GM12872 (cell line): ENCODE measurements around the gene TXK.

Experiments
- CTCF ChIP-seq: IDR thresholded peaks from 3 replicates; pipeline ENCODE4 v1.5.1; 2011; ENCODE audit warnings: low read depth, mild to moderate bottlenecking, low read length, moderate library complexity; ENCODE audit not compliant: insufficient read depth

The TXK gene

GRCh38 chr4:48042979-48043461, 91.0 kb downstream of the TXK start:
- no peak for TF ChIP-seq CTCF

GRCh38 chr4:48041535-48042137, 92.4 kb downstream of the TXK start:
- no peak for TF ChIP-seq CTCF

GRCh38 chr4:48039561-48039960, 94.5 kb downstream of the TXK start:
- no peak for TF ChIP-seq CTCF

GRCh38 chr4:48038666-48039065, 95.4 kb downstream of the TXK start:
- no peak for TF ChIP-seq CTCF

- no peak for TF ChIP-seq CTCF
Observed at GRCh38 chr4:48037117-48037462, 97.0 kb downstream of the TXK start.

- TF ChIP-seq CTCF, result no peak
Observed at GRCh38 chr4:48035952-48036351, 98.1 kb downstream of the TXK start.

GRCh38 chr4:48033825-48034413, 100.1 kb downstream of the TXK start:
- TF ChIP-seq CTCF, result peak; percentile 69; the same call in 2 of the 3 replicates
